ENCODE data around the gene BAZ2B.

- no peak for TF ChIP-seq CTCF (conservative IDR thresholded peaks at IDR 0.05; ENCODE audit: low read length)
- TF ChIP-seq EZH2phosphoT487 (IDR thresholded peaks at IDR 0.05; ENCODE audit: borderline replicate concordance, low read depth, low read length): no peak
These were observed 60.5 kb downstream of the BAZ2B start for GRCh38 chr2:159555651-159556392.
